ENCODE data around the gene TMEM125.

DNA sequence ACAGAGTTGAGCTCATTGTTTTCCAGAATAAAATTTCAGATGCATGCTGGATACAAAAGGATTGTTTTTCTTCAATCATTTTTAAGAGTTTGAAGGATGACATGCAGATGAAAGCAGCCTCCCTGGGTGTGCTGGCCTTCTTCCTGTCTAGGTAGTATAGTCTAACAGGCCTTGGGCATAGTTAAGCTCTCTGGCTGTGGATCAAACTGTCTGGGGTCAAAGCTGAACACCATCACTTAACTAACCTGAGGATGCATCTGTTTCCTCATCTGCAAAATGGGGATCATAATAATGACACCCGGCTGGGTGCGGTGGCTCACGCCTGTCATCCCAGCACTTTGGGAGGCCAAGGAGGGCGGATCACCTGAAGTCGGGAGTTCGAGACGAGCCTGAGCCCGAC lies 25.0 kb downstream of the TMEM125 start:
- no peak for TF ChIP-seq EZH2 (IDR thresholded peaks at IDR 0.05; ENCODE audit: insufficient read depth, poor library complexity, severe bottlenecking)
- TF ChIP-seq EZH2phosphoT487 (IDR thresholded peaks at IDR 0.05; ENCODE audit: insufficient read depth, low read depth): no peak

All from GM23248 (cell line).